Loucy (cell line): ENCODE measurements around the gene ZNF785.
A peak's percentile ranks its signal among the peaks of the same experiment; 100 is the strongest.

Source experiments
- H2AFZ ChIP-seq: fragments of 200-600 bp; sonication (generic); 2 replicates; pipeline ENCODE4 v1.6.0; 2016; ENCODE audit warnings: antibody characterized with exemption, mild to moderate bottlenecking, low read length, moderate library complexity
- H3F3A ChIP-seq: fragments of 200-600 bp; 2 replicates; pipeline ENCODE4 v1.6.0; 2016; ENCODE audit warnings: antibody characterized with exemption, low read depth, mild to moderate bottlenecking
- H3K27me3 ChIP-seq: fragments of 200-600 bp; sonication (generic); 2 replicates; pipeline ENCODE4 v1.6.1; 2014; ENCODE audit warnings: low read length, mild to moderate bottlenecking; ENCODE audit not compliant: insufficient read depth, poor library complexity, severe bottlenecking
- H3K36me3 ChIP-seq: fragments of 200-600 bp; sonication (generic); 2 replicates; pipeline ENCODE4 v1.6.1; 2016; ENCODE audit warnings: low read length; ENCODE audit not compliant: insufficient read depth
- H3K4me1 ChIP-seq: fragments of 200-600 bp; sonication (generic); 2 replicates; pipeline ENCODE4 v1.5.1; 2014; ENCODE audit warnings: low read length, mild to moderate bottlenecking; ENCODE audit not compliant: insufficient read depth, poor library complexity, severe bottlenecking
- H3K4me2 ChIP-seq: fragments of 200-600 bp; sonication (generic); 2 replicates; pipeline ENCODE4 v1.6.0; 2014; ENCODE audit warnings: antibody characterized with exemption, low read length, low read depth, mild to moderate bottlenecking; ENCODE audit not compliant: poor library complexity, severe bottlenecking
- H3K4me3 ChIP-seq: fragments of 200-600 bp; sonication (generic); 2 replicates; pipeline ENCODE4 v1.5.1; 2014; ENCODE audit warnings: low read length, mild to moderate bottlenecking, mixed read lengths; ENCODE audit not compliant: poor library complexity, severe bottlenecking
- H3K79me2 ChIP-seq: fragments of 200-600 bp; sonication (generic); 2 replicates; pipeline ENCODE4 v1.6.1; 2014; ENCODE audit warnings: low read length; ENCODE audit not compliant: insufficient read depth
- H3K9ac ChIP-seq: fragments of 200-600 bp; sonication (generic); 2 replicates; pipeline ENCODE4 v1.6.0; 2014; ENCODE audit warnings: mild to moderate bottlenecking, low read depth, low read length, moderate library complexity; ENCODE audit not compliant: poor library complexity, severe bottlenecking
- H3K9me2 ChIP-seq: fragments of 200-600 bp; sonication (generic); replicated peaks from 2 replicates; pipeline ENCODE4 v1.6.1; 2016; ENCODE audit warnings: low read depth, low read length, mixed read lengths
- H3K9me3 ChIP-seq: fragments of 200-600 bp; sonication (generic); 2 replicates; pipeline ENCODE4 v1.6.1; 2014; ENCODE audit warnings: mild to moderate bottlenecking, antibody characterized with exemption, low read length, low read depth; ENCODE audit not compliant: insufficient read depth
- H4K20me1 ChIP-seq: fragments of 200-600 bp; sonication (generic); 2 replicates; pipeline ENCODE4 v1.6.0; 2014; ENCODE audit warnings: antibody characterized with exemption, low read length, mild to moderate bottlenecking; ENCODE audit not compliant: insufficient read depth, poor library complexity, severe bottlenecking
- CTCF ChIP-seq: fragments of 200-600 bp; sonication (generic); conservative IDR thresholded peaks from 2 replicates; pipeline ENCODE4 v1.5.1; 2014; ENCODE audit warnings: mild to moderate bottlenecking, antibody characterized with exemption, low read length
- EZH2phosphoT487 ChIP-seq: fragments of 200-600 bp; IDR thresholded peaks from 2 replicates; pipeline ENCODE4 v1.6.1; 2018; ENCODE audit warnings: antibody characterized with exemption, mild to moderate bottlenecking, moderate library complexity, borderline replicate concordance

Gene ZNF785

GRCh38 chr16:30571445-30572322 is 13.8 kb downstream of the ZNF785 start, which contains the start of gene ZNF688:
Gene ZNF688, minus strand, starts transcription at chr16:30571714. Its CDS starts 85 bp downstream, at chr16:30571629.
- peaks cover 22% of the 10 kb centered on the region for H3K79me2 ChIP-seq
- H2AFZ ChIP-seq: peak within 1 kb of the TSS; percentile 84
- no peaks in the 10 kb centered on the region for H3K27me3 ChIP-seq
- H4K20me1 ChIP-seq: no peaks in the 10 kb centered on the region
- peaks cover 29% of the 10 kb centered on the region for H3K4me1 ChIP-seq
- TF ChIP-seq EZH2phosphoT487: no peak
- no peak for TF ChIP-seq CTCF
- H3K9ac ChIP-seq: peak within 1 kb of the TSS; percentile 93
- no peaks in the 10 kb centered on the region for H3K36me3 ChIP-seq
- no peaks in the 10 kb centered on the region for H3F3A ChIP-seq
- peak within 1 kb of the TSS; percentile 91 for H3K4me2 ChIP-seq
- H3K9me2 ChIP-seq: no peaks in the 10 kb centered on the region
- no peaks in the 10 kb centered on the region for H3K9me3 ChIP-seq
- peak within 1 kb of the TSS; percentile 96 for H3K4me3 ChIP-seq

- Histone ChIP-seq H3K9me2 (no peaks in the 10 kb centered on the region), H3K9me3 (no peaks in the 10 kb centered on the region), H3F3A (no peaks in the 10 kb centered on the region), H3K9ac (peak overlapping the region; percentile 93), H4K20me1 (no peaks in the 10 kb centered on the region), H3K4me2 (peak overlapping the region; percentile 91), H3K4me3 (peak overlapping the region; percentile 96), H3K36me3 (no peaks in the 10 kb centered on the region), H3K4me1 (peaks cover 29% of the 10 kb centered on the region), H2AFZ (peak overlapping the region; percentile 84; the same call in 1 of the 2 replicates), H3K79me2 (peaks cover 22% of the 10 kb centered on the region), H3K27me3 (no peaks in the 10 kb centered on the region)
- TF ChIP-seq EZH2phosphoT487 (no peak), CTCF (no peak)
Observed at GRCh38 chr16:30570636-30571444, 14.7 kb downstream of the ZNF785 start.

GRCh38 chr16:30569746-30570635 is 15.5 kb downstream of the ZNF785 start:
- Histone ChIP-seq H3K4me2 (peak overlapping the region; percentile 91), H3K9me2 (no peaks in the 10 kb centered on the region)
- TF ChIP-seq CTCF: no peak
- no peak for TF ChIP-seq EZH2phosphoT487

More at GRCh38 chr16:30569746-30570635, 15.5 kb downstream of the ZNF785 start:
- Histone ChIP-seq H3F3A (no peaks in the 10 kb centered on the region), H3K9me3 (no peaks in the 10 kb centered on the region), H3K27me3 (no peaks in the 10 kb centered on the region), H4K20me1 (no peaks in the 10 kb centered on the region), H3K4me3 (peak overlapping the region; percentile 96), H3K4me1 (peaks cover 29% of the 10 kb centered on the region), H3K9ac (peak overlapping the region; percentile 93), H3K79me2 (peaks cover 22% of the 10 kb centered on the region), H3K36me3 (no peaks in the 10 kb centered on the region), H2AFZ (no peak overlapping the region)
